ENCODE data around the gene EIF4H. TPM values are rescaled to one million over a fixed set of nuclear protein-coding genes. Genes with fewer than 3 reads are reported as not detected.

EIF4H gene
- total and polyA plus RNA-seq, 2 experiments from 2014 or later: 228 to 305 TPM

GRCh38 chr7:74134117-74134620, 40.0 kb upstream of the EIF4H start:
- Histone ChIP-seq H3K27ac (no peak overlapping the region), H3K9ac (no peak overlapping the region)
- in situ Hi-C loops (cut with MboI): no loop called here

GRCh38 chr7:74138334-74138867, 35.8 kb upstream of the EIF4H start:
- H3K4me1 ChIP-seq (ENCODE audit: insufficient read depth): 0 out of 2 replicates have a peak, but pooled peaks cover 10% of the 10 kb centered on the region

More at GRCh38 chr7:74134117-74134620, 40.0 kb upstream of the EIF4H start:
- Histone ChIP-seq H3K4me3 (no peak overlapping the region), H3K27me3 (replicated peaks; ENCODE audit: insufficient read depth) (no peaks in the 10 kb centered on the region), H3F3A (ENCODE audit: insufficient read depth) (no peaks in the 10 kb centered on the region), H3K79me2 (ENCODE audit: insufficient read depth) (no peaks in the 10 kb centered on the region), H3K36me3 (ENCODE audit: low read depth) (no peaks in the 10 kb centered on the region), H2AFZ (no peak overlapping the region), H3K9me3 (ENCODE audit: low read depth) (no peaks in the 10 kb centered on the region), H3K4me2 (ENCODE audit: unreplicated experiment) (no peak overlapping the region), H3K4me1 (ENCODE audit: insufficient read depth) (0 out of 2 replicates have a peak, but pooled peaks cover 4% of the 10 kb centered on the region), H3K9me2 (ENCODE audit: insufficient read depth) (no peaks in the 10 kb centered on the region), H4K20me1 (ENCODE audit: insufficient read depth) (no peaks in the 10 kb centered on the region)
- WGBS, 2 experiments (ENCODE audit: low coverage in 1 of 2, low lambda C conversion rate in 2 of 2, missing lambda C conversion rate in 2 of 2): 60 to 61% methylated on average over 8 of the region's 8 CpGs
- TF ChIP-seq EZH2 (IDR thresholded peaks at IDR 0.05; ENCODE audit: insufficient read depth, poor library complexity, severe bottlenecking) (no peak), EZH2phosphoT487 (IDR thresholded peaks at IDR 0.05; ENCODE audit: insufficient read depth, low read depth) (no peak)
- DNase-seq: peak; percentile 52

GRCh38 chr7:74138945-74139843, 35.0 kb upstream of the EIF4H start:
- H3K4me2 ChIP-seq (ENCODE audit: unreplicated experiment): no peak overlapping the region
- H3K27me3 ChIP-seq (replicated peaks; ENCODE audit: insufficient read depth): no peaks in the 10 kb centered on the region
- no peak overlapping the region for H3K9ac ChIP-seq
- H3K4me1 ChIP-seq (ENCODE audit: insufficient read depth): 0 out of 2 replicates have a peak, but pooled peaks cover 6% of the 10 kb centered on the region
- no peaks in the 10 kb centered on the region for H3F3A ChIP-seq (ENCODE audit: insufficient read depth)
- no peaks in the 10 kb centered on the region for H3K9me2 ChIP-seq (ENCODE audit: insufficient read depth)
- H3K79me2 ChIP-seq (ENCODE audit: insufficient read depth): no peaks in the 10 kb centered on the region
- 87 to 90% methylated on average over 16 of the region's 16 CpGs for WGBS, 2 experiments (ENCODE audit: low coverage in 1 of 2, low lambda C conversion rate in 2 of 2, missing lambda C conversion rate in 2 of 2)
- H2AFZ ChIP-seq: no peak overlapping the region
- no peaks in the 10 kb centered on the region for H3K36me3 ChIP-seq (ENCODE audit: low read depth)
- in situ Hi-C loops (cut with MboI): no loop called here
- DNase-seq: no peak
- H3K27ac ChIP-seq: no peak overlapping the region
- H4K20me1 ChIP-seq (ENCODE audit: insufficient read depth): no peaks in the 10 kb centered on the region
- TF ChIP-seq EZH2phosphoT487 (IDR thresholded peaks at IDR 0.05; ENCODE audit: insufficient read depth, low read depth) (no peak), EZH2 (IDR thresholded peaks at IDR 0.05; ENCODE audit: insufficient read depth, poor library complexity, severe bottlenecking) (no peak)
- no peaks in the 10 kb centered on the region for H3K9me3 ChIP-seq (ENCODE audit: low read depth)
- H3K4me3 ChIP-seq: no peak overlapping the region

More at GRCh38 chr7:74138334-74138867, 35.8 kb upstream of the EIF4H start:
- in situ Hi-C loops (cut with MboI): no loop called here
- H3K9me3 ChIP-seq (ENCODE audit: low read depth): no peaks in the 10 kb centered on the region
- no peaks in the 10 kb centered on the region for H3K79me2 ChIP-seq (ENCODE audit: insufficient read depth)
- 94 to 97% methylated on average over 8 to 12 of the region's 12 CpGs for WGBS, 2 experiments (ENCODE audit: low coverage in 1 of 2, low lambda C conversion rate in 2 of 2, missing lambda C conversion rate in 2 of 2)
- no peaks in the 10 kb centered on the region for H4K20me1 ChIP-seq (ENCODE audit: insufficient read depth)
- no peaks in the 10 kb centered on the region for H3F3A ChIP-seq (ENCODE audit: insufficient read depth)
- H3K36me3 ChIP-seq (ENCODE audit: low read depth): no peaks in the 10 kb centered on the region
- H3K9ac ChIP-seq: no peak overlapping the region
- H3K27ac ChIP-seq: no peak overlapping the region
- no peak overlapping the region for H3K4me2 ChIP-seq (ENCODE audit: unreplicated experiment)
- no peak overlapping the region for H2AFZ ChIP-seq
- H3K4me3 ChIP-seq: no peak overlapping the region
- H3K9me2 ChIP-seq (ENCODE audit: insufficient read depth): no peaks in the 10 kb centered on the region
- no peaks in the 10 kb centered on the region for H3K27me3 ChIP-seq (replicated peaks; ENCODE audit: insufficient read depth)
- no peak for DNase-seq
- TF ChIP-seq EZH2 (IDR thresholded peaks at IDR 0.05; ENCODE audit: insufficient read depth, poor library complexity, severe bottlenecking): no peak
- TF ChIP-seq EZH2phosphoT487 (IDR thresholded peaks at IDR 0.05; ENCODE audit: insufficient read depth, low read depth): no peak

DNA sequence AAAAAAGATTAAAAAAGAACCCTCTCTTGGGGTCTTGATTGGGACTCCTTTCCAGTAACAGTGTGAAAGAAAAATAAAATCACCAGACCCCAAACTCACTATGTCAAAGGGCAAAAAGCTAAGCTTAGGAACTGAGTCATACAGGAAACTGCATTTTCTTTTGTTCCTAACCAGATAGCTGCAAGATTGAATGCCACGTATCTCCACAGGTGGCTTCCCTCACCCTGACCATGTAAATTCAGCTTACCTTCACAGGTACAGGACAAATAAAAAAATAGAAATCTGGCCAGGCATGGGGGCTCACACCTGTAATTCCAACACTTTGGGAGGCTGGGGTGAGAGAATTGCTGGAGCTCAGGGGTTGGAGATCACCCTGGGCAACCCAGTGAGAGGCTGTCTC, 32.5 kb upstream of the EIF4H start:
- H3K79me2 ChIP-seq (ENCODE audit: insufficient read depth): no peaks in the 10 kb centered on the region
- H3K9ac ChIP-seq: no peak overlapping the region
- no peaks in the 10 kb centered on the region for H3K9me3 ChIP-seq (ENCODE audit: low read depth)
- no peak overlapping the region for H2AFZ ChIP-seq
- H3F3A ChIP-seq (ENCODE audit: insufficient read depth): no peaks in the 10 kb centered on the region
- DNase-seq: no peak
- in situ Hi-C loops (cut with MboI): no loop called here
- H3K27ac ChIP-seq: no peak overlapping the region
- H3K4me3 ChIP-seq: no peak overlapping the region
- WGBS, 2 experiments (ENCODE audit: low coverage in 1 of 2, low lambda C conversion rate in 2 of 2, missing lambda C conversion rate in 2 of 2): 85 to 93% methylated on average over 1 of the region's 1 CpG
- H3K27me3 ChIP-seq (replicated peaks; ENCODE audit: insufficient read depth): no peaks in the 10 kb centered on the region
- TF ChIP-seq EZH2phosphoT487 (IDR thresholded peaks at IDR 0.05; ENCODE audit: insufficient read depth, low read depth) (no peak), EZH2 (IDR thresholded peaks at IDR 0.05; ENCODE audit: insufficient read depth, poor library complexity, severe bottlenecking) (no peak)
- H3K4me1 ChIP-seq (ENCODE audit: insufficient read depth): 0 out of 2 replicates have a peak, but pooled peaks cover 6% of the 10 kb centered on the region
- H4K20me1 ChIP-seq (ENCODE audit: insufficient read depth): no peaks in the 10 kb centered on the region
- H3K4me2 ChIP-seq (ENCODE audit: unreplicated experiment): peak overlapping the region; percentile 10
- no peaks in the 10 kb centered on the region for H3K9me2 ChIP-seq (ENCODE audit: insufficient read depth)
- H3K36me3 ChIP-seq (ENCODE audit: low read depth): no peaks in the 10 kb centered on the region
